Measurements from ENCODE around the gene FAIM. TPM values are rescaled to one million over a fixed set of nuclear protein-coding genes. Genes with fewer than 3 reads are reported as not detected.

The FAIM gene
- total and polyA plus RNA-seq, 2 experiments from 2014 or later, result 12.0 to 29.7 TPM

GRCh38 chr3:138588445-138588844, 20.1 kb upstream of the FAIM start (continued):
- TF ChIP-seq ZNF462 (CRISPR knock-in tag; IDR thresholded peaks at IDR 0.05), result no peak
- no peak for TF ChIP-seq ETS1 (IDR thresholded peaks at IDR 0.05)
- no peak for TF ChIP-seq JUNB (IDR thresholded peaks at IDR 0.05; ENCODE audit: unreplicated experiment)
- no peak for TF ChIP-seq ZNF114 (CRISPR knock-in tag; IDR thresholded peaks at IDR 0.05)

GRCh38 chr3:138591392-138591791, 17.2 kb upstream of the FAIM start:
- peaks cover 6% of the 10 kb centered on the region; the same call in 2 of the 3 replicates for H3K4me1 Mint-ChIP-seq
- Histone ChIP-seq H3K79me2 (replicated peaks; ENCODE audit: insufficient read depth) (peaks cover 9% of the 10 kb centered on the region; the same call in 1 of the 2 replicates), H3K36me3 (ENCODE audit: insufficient read depth) (no peaks in the 10 kb centered on the region), H4K20me1 (replicated peaks; ENCODE audit: insufficient read depth) (no peaks in the 10 kb centered on the region), H3K4me3 (no peak overlapping the region), H3K9me2 (ENCODE audit: insufficient read depth) (no peaks in the 10 kb centered on the region), H3K27me3 (ENCODE audit: insufficient read depth) (no peaks in the 10 kb centered on the region), H3F3A (replicated peaks; ENCODE audit: low read depth) (no peaks in the 10 kb centered on the region), H3K4me1 (ENCODE audit: insufficient read depth) (peaks cover 8% of the 10 kb centered on the region; the same call in 1 of the 2 replicates), H2AFZ (no peak overlapping the region), H3K27ac (ENCODE audit: low read depth) (no peak overlapping the region), H3K4me2 (no peak overlapping the region)
- no peak overlapping the region for H3K4me3 Mint-ChIP-seq
- peaks cover 8% of the 10 kb centered on the region for H3K27me3 Mint-ChIP-seq (ENCODE audit: insufficient read depth, low read depth, poor library complexity)
- H3K36me3 Mint-ChIP-seq (ENCODE audit: low read depth), result peaks cover 1% of the 10 kb centered on the region; the same call in 2 of the 3 replicates
- DNase-seq (ENCODE audit: low spot score) (no peak), ATAC-seq (no peak)
- H3K27ac Mint-ChIP-seq, result no peak overlapping the region
- H3K9me3 Mint-ChIP-seq, result no peaks in the 10 kb centered on the region
- no peak for TF ChIP-seq ZNF114 (CRISPR knock-in tag; IDR thresholded peaks at IDR 0.05)
- TF ChIP-seq JUNB (IDR thresholded peaks at IDR 0.05; ENCODE audit: unreplicated experiment), result no peak
- no peak for TF ChIP-seq ZNF331 (CRISPR knock-in tag; IDR thresholded peaks at IDR 0.05; ENCODE audit: low read depth)
- TF ChIP-seq ZNF462 (CRISPR knock-in tag; IDR thresholded peaks at IDR 0.05), result no peak
- TF ChIP-seq EZH2 (IDR thresholded peaks at IDR 0.05; ENCODE audit: low read depth, unreplicated experiment), result no peak
- TF ChIP-seq ETS1 (IDR thresholded peaks at IDR 0.05), result no peak
- TF ChIP-seq STAT1 (IDR thresholded peaks at IDR 0.05; ENCODE audit: unreplicated experiment), result no peak

All from GM23338 (cell line).